HepG2 (cell line): Measurements from ENCODE around the gene INTS6L.

ENCODE experiments used
- DMAP1 ChIP-seq: IDR thresholded peaks from 2 replicates; pipeline ENCODE4 v1.6.1; 2016
- MAZ ChIP-seq, 2 experiments: sonication (generic) in 1 of 2; formaldehyde crosslinking in 1 of 2; IDR thresholded peaks; 2 replicates each; pipeline versions ENCODE4 v1.5.0 to v1.6.1; 2012 to 2020; ENCODE audit warnings: low read depth in 2 of 2, mild to moderate bottlenecking in 2 of 2, borderline replicate concordance in 1 of 2, improper control_type of control experiment in 1 of 2, low read length in 1 of 2, missing genetic modification reagents in 1 of 2, moderate library complexity in 1 of 2
- RNF2 ChIP-seq: fragments of 450-650 bp; conservative IDR thresholded peaks from 2 replicates; pipeline ENCODE4 v1.6.1; 2016; ENCODE audit warnings: low read depth
- TFDP2 ChIP-seq: sonication (generic); formaldehyde crosslinking; IDR thresholded peaks from 2 replicates; pipeline ENCODE4 v1.4.0; 2020; ENCODE audit warnings: missing genetic modification reagents
- ZNF616 ChIP-seq: sonication (generic); formaldehyde crosslinking; IDR thresholded peaks from 2 replicates; pipeline ENCODE4 v1.5.0; 2020; ENCODE audit warnings: low read depth, mild to moderate bottlenecking, missing genetic modification reagents
- ZNF747 ChIP-seq: sonication (generic); formaldehyde crosslinking; IDR thresholded peaks from 2 replicates; pipeline ENCODE4 v1.8.1; 2023; ENCODE audit warnings: missing genetic modification reagents, mild to moderate bottlenecking, borderline replicate concordance
- TF ChIP-seq, protein P1 (sequence below): sonication (generic); formaldehyde crosslinking; IDR thresholded peaks from 2 replicates; pipeline ENCODE4 v1.5.0; 2020; ENCODE audit warnings: mild to moderate bottlenecking, missing genetic modification reagents, moderate library complexity

- TF ChIP-seq, protein P1, sequence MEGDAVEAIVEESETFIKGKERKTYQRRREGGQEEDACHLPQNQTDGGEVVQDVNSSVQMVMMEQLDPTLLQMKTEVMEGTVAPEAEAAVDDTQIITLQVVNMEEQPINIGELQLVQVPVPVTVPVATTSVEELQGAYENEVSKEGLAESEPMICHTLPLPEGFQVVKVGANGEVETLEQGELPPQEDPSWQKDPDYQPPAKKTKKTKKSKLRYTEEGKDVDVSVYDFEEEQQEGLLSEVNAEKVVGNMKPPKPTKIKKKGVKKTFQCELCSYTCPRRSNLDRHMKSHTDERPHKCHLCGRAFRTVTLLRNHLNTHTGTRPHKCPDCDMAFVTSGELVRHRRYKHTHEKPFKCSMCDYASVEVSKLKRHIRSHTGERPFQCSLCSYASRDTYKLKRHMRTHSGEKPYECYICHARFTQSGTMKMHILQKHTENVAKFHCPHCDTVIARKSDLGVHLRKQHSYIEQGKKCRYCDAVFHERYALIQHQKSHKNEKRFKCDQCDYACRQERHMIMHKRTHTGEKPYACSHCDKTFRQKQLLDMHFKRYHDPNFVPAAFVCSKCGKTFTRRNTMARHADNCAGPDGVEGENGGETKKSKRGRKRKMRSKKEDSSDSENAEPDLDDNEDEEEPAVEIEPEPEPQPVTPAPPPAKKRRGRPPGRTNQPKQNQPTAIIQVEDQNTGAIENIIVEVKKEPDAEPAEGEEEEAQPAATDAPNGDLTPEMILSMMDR (CRISPR knock-in tag), result no peak
- TF ChIP-seq RNF2 (no peak), MAZ (IDR thresholded peaks at IDR 0.05; ENCODE audit: borderline replicate concordance, low read depth, low read length) (no peak), MAZ (CRISPR knock-in tag; IDR thresholded peaks at IDR 0.05; ENCODE audit: low read depth) (no peak), TFDP2 (no peak), ZNF616 (CRISPR knock-in tag) (no peak), DMAP1 (CRISPR knock-in tag) (no peak), ZNF747 (CRISPR knock-in tag) (no peak)
Observed at GRCh38 chrX:135629342-135629741, 108.9 kb downstream of the INTS6L start.
